Mesothelial cell of epicardium (in vitro differentiated cells): ENCODE data around the gene SDSL. TPM values are rescaled to one million over a fixed set of nuclear protein-coding genes. Genes with fewer than 3 reads are reported as not detected.

Source experiments
- DNase-seq, 2 experiments: peaks; one replicate each; pipeline ENCODE4 v3.0.0; 2021; ENCODE audit warnings: low spot score in 2 of 2; ENCODE audit not compliant: unreplicated experiment in 2 of 2
- H3K27ac Mint-ChIP-seq: 2 replicates; pipeline ENCODE4 v1.8.0; 2021; ENCODE audit warnings: mixed read lengths
- H3K27me3 Mint-ChIP-seq: 2 replicates; pipeline ENCODE4 v1.8.0; 2021; ENCODE audit warnings: low read depth, mixed read lengths
- H3K36me3 Mint-ChIP-seq: 2 replicates; pipeline ENCODE4 v1.8.0; 2021; ENCODE audit warnings: mixed read lengths
- H3K4me1 Mint-ChIP-seq: 2 replicates; pipeline ENCODE4 v1.8.0; 2021; ENCODE audit warnings: mixed read lengths
- H3K4me3 Mint-ChIP-seq: 2 replicates; pipeline ENCODE4 v1.8.0; 2021; ENCODE audit warnings: mild to moderate bottlenecking, moderate library complexity, mixed read lengths
- H3K9me3 Mint-ChIP-seq: 2 replicates; pipeline ENCODE4 v1.8.0; 2021; ENCODE audit warnings: mixed read lengths
- CTCF ChIP-seq: fragments of 200-600 bp; sonication (generic); IDR thresholded peaks from one replicate; pipeline ENCODE4 v1.5.0; 2021; ENCODE audit warnings: antibody characterized with exemption; ENCODE audit not compliant: unreplicated experiment
- total RNA-seq: library from RNA; stranded (reverse); gene quantifications from 3 replicates; pipeline ENCODE4 v1.2.1, GENCODE V29; 2021

SDSL gene
- total RNA-seq, 1 donor from 2014 or later = 11.6 TPM

DNA sequence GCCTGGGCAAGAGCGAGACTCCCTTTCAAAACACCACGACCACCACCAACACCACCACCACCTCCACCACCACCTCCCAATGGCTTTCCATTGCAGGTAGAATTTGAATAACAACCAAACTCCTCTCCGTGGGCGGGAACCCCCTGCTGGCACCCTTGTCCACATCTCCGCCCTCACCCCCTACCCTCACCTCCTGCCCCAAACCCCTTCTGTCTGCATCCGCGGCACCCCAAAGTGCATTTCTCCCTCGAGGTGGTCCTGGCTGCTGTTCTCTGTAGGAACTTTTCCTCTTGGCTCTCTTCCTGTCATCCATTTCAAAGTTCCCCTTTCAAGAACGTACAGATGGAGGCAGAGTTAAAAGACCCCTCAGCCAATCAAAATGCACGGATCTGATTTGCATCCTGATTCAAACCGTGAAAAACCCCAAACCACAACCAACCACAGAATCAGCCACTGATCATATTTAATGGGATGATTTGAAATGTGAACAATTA lies 3.8 kb downstream of the SDSL start:
- Mint-ChIP-seq H3K4me3 (no peak overlapping the region), H3K27me3 (peaks cover 14% of the 10 kb centered on the region), H3K27ac (no peak overlapping the region), H3K36me3 (peaks cover 3% of the 10 kb centered on the region), H3K4me1 (peaks cover 11% of the 10 kb centered on the region), H3K9me3 (peaks cover 6% of the 10 kb centered on the region)
- no peak for DNase-seq
- no peak for TF ChIP-seq CTCF

DNA sequence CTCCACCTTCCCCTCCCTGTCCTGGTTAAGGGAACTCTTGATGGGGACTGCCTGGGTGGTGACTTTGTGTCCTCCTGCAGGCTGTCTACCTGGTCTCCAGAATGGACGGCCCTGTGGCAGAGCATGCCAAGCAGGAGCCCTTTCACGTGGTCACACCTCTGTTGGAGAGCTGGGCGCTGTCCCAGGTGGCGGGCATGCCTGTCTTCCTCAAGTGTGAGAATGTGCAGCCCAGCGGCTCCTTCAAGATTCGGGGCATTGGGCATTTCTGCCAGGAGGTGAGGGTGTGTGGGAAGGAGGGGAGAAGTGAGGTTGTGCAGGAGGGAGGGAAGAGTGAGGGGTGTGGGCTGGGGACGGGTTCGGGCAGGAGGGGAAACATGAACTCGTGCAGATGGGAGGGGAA lies 5.7 kb downstream of the SDSL start:
- peaks cover 3% of the 10 kb centered on the region for H3K36me3 Mint-ChIP-seq
- DNase-seq = no peak
- peaks cover 2% of the 10 kb centered on the region for H3K4me1 Mint-ChIP-seq
- no peak overlapping the region for H3K4me3 Mint-ChIP-seq
- H3K27ac Mint-ChIP-seq = no peak overlapping the region
- TF ChIP-seq CTCF = no peak
- peaks cover 10% of the 10 kb centered on the region for H3K9me3 Mint-ChIP-seq
- peaks cover 15% of the 10 kb centered on the region for H3K27me3 Mint-ChIP-seq

GRCh38 chr12:113428482-113428881 lies 6.3 kb downstream of the SDSL start:
- no peak for TF ChIP-seq CTCF
- H3K36me3 Mint-ChIP-seq = peaks cover 3% of the 10 kb centered on the region

GRCh38 chr12:113432986-113433385 lies 10.8 kb downstream of the SDSL start:
- H3K9me3 Mint-ChIP-seq = peaks cover 10% of the 10 kb centered on the region
- DNase-seq = no peak
- no peaks in the 10 kb centered on the region for H3K4me1 Mint-ChIP-seq
- peaks cover 7% of the 10 kb centered on the region for H3K27me3 Mint-ChIP-seq
- no peak for TF ChIP-seq CTCF
- no peaks in the 10 kb centered on the region for H3K36me3 Mint-ChIP-seq
- no peak overlapping the region for H3K4me3 Mint-ChIP-seq
- H3K27ac Mint-ChIP-seq = no peak overlapping the region

More at GRCh38 chr12:113428482-113428881, 6.3 kb downstream of the SDSL start:
- Mint-ChIP-seq H3K27ac (no peak overlapping the region), H3K9me3 (peaks cover 10% of the 10 kb centered on the region), H3K4me3 (no peak overlapping the region), H3K27me3 (peaks cover 15% of the 10 kb centered on the region), H3K4me1 (no peaks in the 10 kb centered on the region)
- no peak for DNase-seq

- H3K27ac Mint-ChIP-seq = no peak overlapping the region
- H3K36me3 Mint-ChIP-seq = no peaks in the 10 kb centered on the region
- H3K4me3 Mint-ChIP-seq = no peak overlapping the region
- no peak for DNase-seq
- H3K27me3 Mint-ChIP-seq = peaks cover 10% of the 10 kb centered on the region
- TF ChIP-seq CTCF = no peak
- no peaks in the 10 kb centered on the region for H3K4me1 Mint-ChIP-seq
- peaks cover 5% of the 10 kb centered on the region for H3K9me3 Mint-ChIP-seq
These were observed 13.2 kb downstream of the SDSL start for GRCh38 chr12:113435367-113435766.

GRCh38 chr12:113436586-113436985 lies 14.4 kb downstream of the SDSL start:
- H3K9me3 Mint-ChIP-seq = peaks cover 4% of the 10 kb centered on the region
- DNase-seq = no peak

More at GRCh38 chr12:113436586-113436985, 14.4 kb downstream of the SDSL start:
- H3K27ac Mint-ChIP-seq = no peak overlapping the region
- H3K4me3 Mint-ChIP-seq = no peak overlapping the region
- no peaks in the 10 kb centered on the region for H3K4me1 Mint-ChIP-seq
- H3K36me3 Mint-ChIP-seq = no peaks in the 10 kb centered on the region
- no peak for TF ChIP-seq CTCF
- H3K27me3 Mint-ChIP-seq = peaks cover 17% of the 10 kb centered on the region
